Ishikawa (cell line): Measurements from ENCODE around the gene B3GALT4.

Experiments
- CEBPB ChIP-seq: IDR thresholded peaks from 2 replicates; pipeline ENCODE4 v1.6.1; 2012
- CREB1 ChIP-seq: IDR thresholded peaks from 2 replicates; pipeline ENCODE4 v1.6.1; 2012; ENCODE audit warnings: low read depth
- EGR1 ChIP-seq: IDR thresholded peaks from 2 replicates; pipeline ENCODE4 v1.6.1; 2012
- EP300 ChIP-seq: IDR thresholded peaks from 2 replicates; pipeline ENCODE4 v1.6.1; 2012; ENCODE audit warnings: borderline replicate concordance
- FOXM1 ChIP-seq: IDR thresholded peaks from 2 replicates; pipeline ENCODE4 v1.6.1; 2012; ENCODE audit warnings: low read depth, borderline replicate concordance
- NFIC ChIP-seq: IDR thresholded peaks from 2 replicates; pipeline ENCODE4 v1.6.1; 2012
- RAD21 ChIP-seq: IDR thresholded peaks from 2 replicates; pipeline ENCODE4 v1.6.1; 2012; ENCODE audit warnings: low read depth
- TAF1 ChIP-seq: IDR thresholded peaks from 2 replicates; pipeline ENCODE4 v1.6.1; 2012; ENCODE audit warnings: low read depth, mild to moderate bottlenecking
- TCF12 ChIP-seq: IDR thresholded peaks from 2 replicates; pipeline ENCODE4 v1.6.1; 2012; ENCODE audit warnings: low read depth
- TEAD4 ChIP-seq: IDR thresholded peaks from 2 replicates; pipeline ENCODE4 v1.6.1; 2012
- YY1 ChIP-seq: IDR thresholded peaks from 2 replicates; pipeline ENCODE4 v1.6.1; 2012; ENCODE audit warnings: low read depth
- ZBTB7A ChIP-seq: IDR thresholded peaks from 2 replicates; pipeline ENCODE4 v1.6.1; 2012; ENCODE audit warnings: low read depth
- TF ChIP-seq, protein P1 (sequence below): IDR thresholded peaks from 2 replicates; pipeline ENCODE4 v1.6.1; 2012
- TF ChIP-seq, protein P2 (sequence below): IDR thresholded peaks from 2 replicates; pipeline ENCODE4 v1.6.1; 2012; ENCODE audit warnings: low read depth, mild to moderate bottlenecking
- TF ChIP-seq, protein P3 (sequence below): IDR thresholded peaks from 2 replicates; pipeline ENCODE4 v1.6.1; 2012

B3GALT4 gene

DNA sequence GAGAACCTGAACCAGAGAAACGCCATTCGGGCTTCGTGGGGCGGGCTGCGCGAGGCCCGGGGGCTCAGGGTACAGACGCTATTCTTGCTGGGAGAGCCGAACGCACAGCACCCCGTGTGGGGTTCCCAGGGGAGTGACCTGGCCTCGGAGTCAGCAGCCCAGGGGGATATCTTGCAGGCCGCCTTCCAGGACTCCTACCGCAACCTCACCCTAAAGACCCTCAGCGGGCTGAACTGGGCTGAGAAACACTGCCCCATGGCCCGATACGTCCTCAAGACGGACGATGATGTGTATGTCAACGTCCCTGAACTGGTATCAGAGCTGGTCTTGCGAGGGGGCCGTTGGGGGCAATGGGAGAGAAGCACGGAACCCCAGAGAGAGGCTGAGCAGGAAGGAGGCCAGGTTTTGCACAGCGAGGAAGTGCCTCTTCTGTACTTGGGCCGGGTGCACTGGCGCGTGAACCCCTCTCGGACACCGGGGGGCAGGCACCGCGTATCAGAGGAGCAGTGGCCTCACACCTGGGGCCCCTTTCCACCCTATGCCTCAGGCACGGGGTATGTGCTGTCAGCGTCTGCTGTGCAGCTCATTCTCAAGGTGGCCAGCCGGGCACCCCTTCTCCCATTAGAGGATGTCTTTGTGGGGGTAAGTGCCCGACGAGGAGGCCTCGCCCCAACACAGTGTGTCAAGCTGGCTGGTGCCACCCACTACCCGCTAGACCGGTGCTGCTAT, 904 bp downstream of the B3GALT4 start:
- TF ChIP-seq TCF12 = no peak; the same call in 1 of the 2 replicates
- TF ChIP-seq, protein P1, sequence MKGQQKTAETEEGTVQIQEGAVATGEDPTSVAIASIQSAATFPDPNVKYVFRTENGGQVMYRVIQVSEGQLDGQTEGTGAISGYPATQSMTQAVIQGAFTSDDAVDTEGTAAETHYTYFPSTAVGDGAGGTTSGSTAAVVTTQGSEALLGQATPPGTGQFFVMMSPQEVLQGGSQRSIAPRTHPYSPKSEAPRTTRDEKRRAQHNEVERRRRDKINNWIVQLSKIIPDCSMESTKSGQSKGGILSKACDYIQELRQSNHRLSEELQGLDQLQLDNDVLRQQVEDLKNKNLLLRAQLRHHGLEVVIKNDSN = no peak
- TF ChIP-seq CEBPB = no peak
- no peak for TF ChIP-seq NFIC

GRCh38 chr6:33278392-33278741, 1.4 kb downstream of the B3GALT4 start:
- TF ChIP-seq FOXM1 (no peak), EP300 (no peak), ZBTB7A (no peak), TCF12 (no peak), TAF1 (no peak), RAD21 (no peak), YY1 (no peak), CEBPB (no peak), CREB1 (no peak), EGR1 (no peak), NFIC (no peak), TEAD4 (no peak)
- TF ChIP-seq, protein P2, sequence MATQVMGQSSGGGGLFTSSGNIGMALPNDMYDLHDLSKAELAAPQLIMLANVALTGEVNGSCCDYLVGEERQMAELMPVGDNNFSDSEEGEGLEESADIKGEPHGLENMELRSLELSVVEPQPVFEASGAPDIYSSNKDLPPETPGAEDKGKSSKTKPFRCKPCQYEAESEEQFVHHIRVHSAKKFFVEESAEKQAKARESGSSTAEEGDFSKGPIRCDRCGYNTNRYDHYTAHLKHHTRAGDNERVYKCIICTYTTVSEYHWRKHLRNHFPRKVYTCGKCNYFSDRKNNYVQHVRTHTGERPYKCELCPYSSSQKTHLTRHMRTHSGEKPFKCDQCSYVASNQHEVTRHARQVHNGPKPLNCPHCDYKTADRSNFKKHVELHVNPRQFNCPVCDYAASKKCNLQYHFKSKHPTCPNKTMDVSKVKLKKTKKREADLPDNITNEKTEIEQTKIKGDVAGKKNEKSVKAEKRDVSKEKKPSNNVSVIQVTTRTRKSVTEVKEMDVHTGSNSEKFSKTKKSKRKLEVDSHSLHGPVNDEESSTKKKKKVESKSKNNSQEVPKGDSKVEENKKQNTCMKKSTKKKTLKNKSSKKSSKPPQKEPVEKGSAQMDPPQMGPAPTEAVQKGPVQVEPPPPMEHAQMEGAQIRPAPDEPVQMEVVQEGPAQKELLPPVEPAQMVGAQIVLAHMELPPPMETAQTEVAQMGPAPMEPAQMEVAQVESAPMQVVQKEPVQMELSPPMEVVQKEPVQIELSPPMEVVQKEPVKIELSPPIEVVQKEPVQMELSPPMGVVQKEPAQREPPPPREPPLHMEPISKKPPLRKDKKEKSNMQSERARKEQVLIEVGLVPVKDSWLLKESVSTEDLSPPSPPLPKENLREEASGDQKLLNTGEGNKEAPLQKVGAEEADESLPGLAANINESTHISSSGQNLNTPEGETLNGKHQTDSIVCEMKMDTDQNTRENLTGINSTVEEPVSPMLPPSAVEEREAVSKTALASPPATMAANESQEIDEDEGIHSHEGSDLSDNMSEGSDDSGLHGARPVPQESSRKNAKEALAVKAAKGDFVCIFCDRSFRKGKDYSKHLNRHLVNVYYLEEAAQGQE = no peak
- TF ChIP-seq, protein P3, sequence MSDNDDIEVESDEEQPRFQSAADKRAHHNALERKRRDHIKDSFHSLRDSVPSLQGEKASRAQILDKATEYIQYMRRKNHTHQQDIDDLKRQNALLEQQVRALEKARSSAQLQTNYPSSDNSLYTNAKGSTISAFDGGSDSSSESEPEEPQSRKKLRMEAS = no peak
- TF ChIP-seq, protein P1 = no peak

GRCh38 chr6:33278810-33279209, 1.9 kb downstream of the B3GALT4 start:
- TF ChIP-seq ZBTB7A (0 out of 2 replicates have a peak, but pooled peaks have one; percentile 52), CREB1 (no peak)

GRCh38 chr6:33279257-33279695, 2.4 kb downstream of the B3GALT4 start:
- no peak for TF ChIP-seq CEBPB
- TF ChIP-seq RAD21 = no peak
- TF ChIP-seq TCF12 = no peak
- TF ChIP-seq CREB1 = no peak
- no peak for TF ChIP-seq ZBTB7A
- TF ChIP-seq, protein P3 = no peak
- TF ChIP-seq, protein P1 = no peak
- TF ChIP-seq YY1 = no peak
- TF ChIP-seq EP300 = no peak
- TF ChIP-seq TAF1 = no peak
- no peak for TF ChIP-seq NFIC
- TF ChIP-seq, protein P2 = no peak
- TF ChIP-seq TEAD4 = no peak
- TF ChIP-seq EGR1 = no peak
- TF ChIP-seq FOXM1 = no peak

- TF ChIP-seq ZBTB7A = peak; percentile 27; the same call in 1 of the 2 replicates
- no peak for TF ChIP-seq TAF1
- no peak for TF ChIP-seq TCF12
- TF ChIP-seq, protein P2 = no peak
- TF ChIP-seq YY1 = no peak
- TF ChIP-seq CEBPB = no peak
- no peak for TF ChIP-seq TEAD4
- TF ChIP-seq, protein P1 = no peak
- TF ChIP-seq CREB1 = no peak
- TF ChIP-seq, protein P3 = peak; percentile 16; the same call in 1 of the 2 replicates
- TF ChIP-seq EP300 = no peak
- TF ChIP-seq FOXM1 = no peak
- peak; percentile 75 for TF ChIP-seq RAD21
- TF ChIP-seq NFIC = 0 out of 2 replicates have a peak, but pooled peaks have one; percentile 13
- TF ChIP-seq EGR1 = no peak
These were observed 3.1 kb downstream of the B3GALT4 start for GRCh38 chr6:33279971-33280511.
